Measurements from ENCODE around the gene QPRT. TPM values are rescaled to one million over a fixed set of nuclear protein-coding genes. Genes with fewer than 3 reads are reported as not detected.
A peak's percentile ranks its signal among the peaks of the same experiment; 100 is the strongest.

The QPRT gene
- total and polyA plus RNA-seq, 2 of the 13 experiments (the other 11 are each of a cell fraction or from before 2014, with no cell fraction given) = 130 to 218 TPM

- TF ChIP-seq ZNF160 (CRISPR knock-in tag; IDR thresholded peaks at IDR 0.05) (no peak), HMGA1 (CRISPR knock-in tag; conservative IDR thresholded peaks at IDR 0.05) (no peak), GABPA (IDR thresholded peaks at IDR 0.05; ENCODE audit: low read depth, low read length) (no peak), GABPA (CRISPR knock-in tag; IDR thresholded peaks at IDR 0.05; ENCODE audit: low read depth) (0 out of 2 replicates have a peak, but pooled peaks have one; percentile 12), HNRNPK (IDR thresholded peaks at IDR 0.05; ENCODE audit: low read depth, low read length, poor library complexity, severe bottlenecking) (peak; percentile 83), YEATS2 (CRISPR knock-in tag; IDR thresholded peaks at IDR 0.05; ENCODE audit: borderline replicate concordance) (no peak), MIER3 (CRISPR knock-in tag; IDR thresholded peaks at IDR 0.05; ENCODE audit: borderline replicate concordance) (peak; percentile 47; the same call in 1 of the 2 replicates), EP300 (IDR thresholded peaks at IDR 0.05; ENCODE audit: low read depth in 2 of 2, low read length in 2 of 2) (no peak), EP300 (CRISPR knock-in tag; IDR thresholded peaks at IDR 0.05; ENCODE audit: borderline replicate concordance) (no peak), THAP8 (CRISPR knock-in tag; IDR thresholded peaks at IDR 0.05; ENCODE audit: borderline replicate concordance) (no peak), ZMYM4 (CRISPR knock-in tag; IDR thresholded peaks at IDR 0.05) (no peak), SMARCC2 (IDR thresholded peaks at IDR 0.05) (no peak), KAT2B (IDR thresholded peaks at IDR 0.05; ENCODE audit: borderline replicate concordance, low read depth, low read length) (no peak), PHF21A (CRISPR knock-in tag; IDR thresholded peaks at IDR 0.05) (no peak), ZNF282 (IDR thresholded peaks at IDR 0.05; ENCODE audit: partially characterized antibody) (no peak), ZSCAN29 (CRISPR knock-in tag; conservative IDR thresholded peaks at IDR 0.05) (0 out of 2 replicates have a peak, but pooled peaks have one; percentile 27), ZNF562 (CRISPR knock-in tag; IDR thresholded peaks at IDR 0.05; ENCODE audit: borderline replicate concordance) (no peak), SAP130 (CRISPR knock-in tag; IDR thresholded peaks at IDR 0.05; ENCODE audit: low read depth) (0 out of 2 replicates have a peak, but pooled peaks have one; percentile 32), HCFC1 (IDR thresholded peaks at IDR 0.05; ENCODE audit: low read depth, low read length) (no peak), TBL1XR1 (IDR thresholded peaks at IDR 0.05; ENCODE audit: borderline replicate concordance, low read length, partially characterized antibody) (no peak), IRF1 (CRISPR knock-in tag; IDR thresholded peaks at IDR 0.05; ENCODE audit: low read depth) (no peak), MAX (IDR thresholded peaks at IDR 0.05) (no peak), RAD21 (CRISPR knock-in tag; IDR thresholded peaks at IDR 0.05) (peak; percentile 91), NPAS2 (CRISPR knock-in tag; IDR thresholded peaks at IDR 0.05; ENCODE audit: borderline replicate concordance) (no peak), NR2C2 (CRISPR knock-in tag; IDR thresholded peaks at IDR 0.05; ENCODE audit: borderline replicate concordance) (no peak)
- TF ChIP-seq, protein P1, sequence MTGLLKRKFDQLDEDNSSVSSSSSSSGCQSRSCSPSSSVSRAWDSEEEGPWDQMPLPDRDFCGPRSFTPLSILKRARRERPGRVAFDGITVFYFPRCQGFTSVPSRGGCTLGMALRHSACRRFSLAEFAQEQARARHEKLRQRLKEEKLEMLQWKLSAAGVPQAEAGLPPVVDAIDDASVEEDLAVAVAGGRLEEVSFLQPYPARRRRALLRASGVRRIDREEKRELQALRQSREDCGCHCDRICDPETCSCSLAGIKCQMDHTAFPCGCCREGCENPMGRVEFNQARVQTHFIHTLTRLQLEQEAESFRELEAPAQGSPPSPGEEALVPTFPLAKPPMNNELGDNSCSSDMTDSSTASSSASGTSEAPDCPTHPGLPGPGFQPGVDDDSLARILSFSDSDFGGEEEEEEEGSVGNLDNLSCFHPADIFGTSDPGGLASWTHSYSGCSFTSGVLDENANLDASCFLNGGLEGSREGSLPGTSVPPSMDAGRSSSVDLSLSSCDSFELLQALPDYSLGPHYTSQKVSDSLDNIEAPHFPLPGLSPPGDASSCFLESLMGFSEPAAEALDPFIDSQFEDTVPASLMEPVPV (CRISPR knock-in tag; IDR thresholded peaks at IDR 0.05) = no peak
These were observed 21.4 kb downstream of the QPRT start (continued) for GRCh38 chr16:29700253-29700987.
